Iris pigment epithelial cell (primary cell): ENCODE results near the gene PDIA4.
"Not testable (repeated sequence)": the region's sequence is repeated elsewhere in the genome, so short reads cannot be mapped to it uniquely, and the experiment has no call there.

Experiments
- DNase-seq: peaks from one replicate; pipeline ENCODE4 v3.0.0-alpha.2; 2011; ENCODE audit warnings: low read depth

The PDIA4 gene

DNA sequence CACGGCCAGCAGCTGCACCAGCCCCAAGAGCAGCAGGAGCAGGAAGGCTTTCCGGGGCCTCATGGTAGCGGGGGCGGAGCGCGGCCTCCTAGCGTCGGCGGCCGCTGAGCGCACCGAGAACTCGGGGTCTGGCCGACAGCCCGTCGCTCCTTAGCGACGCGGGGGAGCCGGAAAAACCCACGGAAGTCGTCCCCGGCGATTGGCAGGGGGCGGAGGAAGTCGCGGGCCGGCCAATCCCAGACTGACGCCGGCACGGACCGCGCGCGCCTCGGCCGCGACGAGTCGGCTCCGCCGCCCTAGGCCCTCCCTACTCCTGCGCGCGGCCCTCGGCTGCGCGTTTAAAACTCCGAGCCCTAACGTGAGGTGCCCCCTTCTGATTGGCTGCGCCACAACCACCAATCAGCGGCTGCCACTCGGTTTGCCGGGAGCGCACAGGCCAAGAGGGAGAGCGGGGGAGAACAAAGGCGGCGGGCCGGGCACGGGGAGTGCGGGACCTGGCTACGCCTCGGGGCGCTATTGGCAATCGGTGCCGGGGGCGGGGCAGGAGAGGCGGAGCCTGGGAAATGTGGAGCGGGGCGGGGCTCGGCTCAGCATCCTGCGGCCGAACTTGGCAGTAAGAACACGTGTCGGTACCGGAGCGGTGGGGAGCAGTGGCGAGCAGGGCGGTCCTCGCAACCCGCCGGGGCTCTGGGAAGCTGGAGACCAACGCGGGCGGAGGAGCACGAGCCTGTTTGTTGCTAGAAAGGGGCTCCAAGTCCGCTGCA, at the start of gene PDIA4:
Gene PDIA4, minus strand, starts transcription at position 160 of the 764 bp plus-strand sequence. Its CDS starts 97 bp downstream, at position 63.
- DNase-seq: peak; percentile 100

DNA sequence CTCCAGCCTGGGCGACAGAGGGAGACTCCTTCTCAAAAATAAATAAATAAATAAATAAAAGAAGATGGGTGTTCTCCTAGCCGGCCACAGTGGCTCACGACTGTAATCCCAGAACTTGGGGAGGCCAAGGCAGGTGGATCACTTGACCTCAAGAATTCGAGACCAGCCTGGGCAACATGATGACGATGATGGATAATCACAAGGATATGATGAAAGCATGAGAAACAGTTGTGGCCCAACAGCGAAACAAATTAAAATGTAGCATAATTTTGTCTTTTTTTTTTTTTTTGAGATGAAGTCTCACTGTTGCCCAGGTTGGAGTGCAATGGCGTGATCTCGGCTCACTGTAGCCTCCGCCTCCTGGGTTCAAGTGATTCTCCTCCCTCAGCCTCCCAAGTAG, 49.3 kb upstream of the PDIA4 start:
- DNase-seq: no peak

- no peak for DNase-seq
These were observed 47.0 kb upstream of the PDIA4 start for GRCh38 chr7:149075286-149075685.

DNA sequence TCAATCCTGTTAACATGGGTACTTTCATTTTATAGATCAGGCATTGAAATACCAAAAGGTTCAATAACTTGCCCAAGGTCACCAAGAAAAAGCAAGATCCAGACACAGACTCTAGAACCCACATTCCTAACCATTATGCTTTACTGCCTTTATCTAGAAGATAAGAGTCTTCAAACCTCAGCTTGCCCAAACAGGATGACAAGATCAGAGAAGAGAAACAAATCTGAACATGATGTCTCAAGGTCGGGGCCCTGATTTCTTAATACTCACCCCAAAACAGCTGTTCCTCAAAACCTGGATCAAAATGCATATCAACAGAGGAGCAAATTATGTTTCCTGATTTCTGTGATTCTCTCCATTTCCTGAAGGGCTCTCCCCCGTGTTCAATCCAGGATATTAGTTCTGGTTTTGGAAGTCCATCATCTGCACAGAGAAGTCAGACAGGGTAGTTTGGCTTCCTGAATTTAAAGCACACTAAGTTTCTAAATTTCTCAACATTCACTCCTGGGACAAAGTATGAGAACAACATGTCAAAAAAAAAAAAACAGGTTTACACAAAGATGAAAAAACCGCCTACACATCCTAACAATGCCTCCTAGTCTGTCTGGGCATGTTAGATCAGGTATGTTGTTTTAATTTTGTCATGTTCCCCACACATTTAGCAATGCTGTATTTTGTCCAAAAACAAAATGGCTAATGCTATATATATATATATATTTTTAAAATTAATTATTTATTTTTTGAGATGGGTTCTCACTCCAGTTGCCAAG, 46.0 kb upstream of the PDIA4 start:
- DNase-seq: no peak

GRCh38 chr7:149072438-149072775, 44.1 kb upstream of the PDIA4 start:
- DNase-seq: no peak

DNA sequence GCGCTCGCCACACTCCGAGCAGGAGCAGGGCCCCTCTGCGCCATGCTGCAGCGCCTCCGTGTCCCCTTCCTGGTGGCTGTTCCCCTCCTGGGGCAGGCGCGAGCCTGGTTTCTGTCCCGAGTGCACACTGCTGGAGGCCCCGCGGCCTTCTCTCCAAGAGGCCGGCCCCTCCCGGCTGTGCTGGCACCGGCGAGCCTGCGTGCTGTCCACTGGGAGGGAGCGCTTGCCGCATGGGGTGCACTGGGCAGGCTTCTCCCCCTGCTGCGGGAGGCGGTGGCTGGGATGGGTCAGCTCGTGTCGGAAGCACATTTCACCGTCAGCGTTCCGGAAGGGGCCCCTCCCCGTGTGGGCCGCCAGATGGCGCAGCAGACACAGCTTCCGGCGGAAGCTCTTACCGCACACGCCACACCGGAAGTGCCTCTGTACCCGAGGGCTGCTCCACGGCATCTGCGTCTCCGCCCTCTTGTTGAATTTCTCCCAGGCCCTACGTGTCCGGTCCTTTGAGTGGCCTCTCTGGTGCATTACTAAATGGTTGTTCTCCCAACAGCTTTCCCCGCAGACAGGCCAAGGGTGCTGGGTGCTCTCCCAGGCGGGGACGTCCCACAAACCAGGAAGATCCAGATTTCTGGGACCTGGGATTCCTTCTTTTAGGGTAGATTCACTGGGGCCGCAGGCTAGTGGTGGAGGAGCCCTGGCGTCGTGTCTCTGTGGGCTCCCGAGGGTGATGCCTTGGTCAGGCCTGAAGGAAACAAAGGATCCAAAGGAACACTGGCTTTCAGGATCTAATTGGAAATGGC, 43.5 kb upstream of the PDIA4 start:
- DNase-seq: no peak

DNA sequence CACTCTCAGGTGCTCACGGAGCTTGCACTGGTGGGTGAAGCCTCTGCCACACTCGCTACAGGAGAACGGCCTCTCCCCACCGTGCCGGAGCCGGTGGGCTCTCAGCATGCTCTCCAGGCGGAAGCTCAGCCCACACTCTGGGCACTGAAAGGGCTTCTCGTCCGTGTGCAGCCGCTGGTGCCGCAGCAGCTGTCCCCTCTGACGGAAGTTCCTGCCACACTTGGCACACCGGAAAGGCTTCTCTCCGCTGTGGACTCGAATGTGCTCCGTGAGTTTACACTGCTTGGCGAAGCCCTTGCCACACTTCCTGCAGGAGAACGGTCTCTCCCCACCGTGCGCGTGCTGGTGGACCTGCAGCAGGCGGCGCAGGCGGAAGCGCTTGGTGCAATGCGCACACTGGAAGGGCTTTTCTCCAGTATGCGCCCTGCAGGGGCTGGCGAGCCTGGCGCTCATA, 42.9 kb upstream of the PDIA4 start:
- no peak for DNase-seq

GRCh38 chr7:149070372-149071125, 42.2 kb upstream of the PDIA4 start:
- DNase-seq: no peak

- no peak for DNase-seq
These were observed 39.6 kb upstream of the PDIA4 start for GRCh38 chr7:149067869-149068268.

GRCh38 chr7:149063476-149063875, 35.2 kb upstream of the PDIA4 start:
- DNase-seq: no peak

- not testable (repeated sequence) for DNase-seq
These were observed 34.1 kb upstream of the PDIA4 start for GRCh38 chr7:149062217-149062899.

- peak; percentile 59 for DNase-seq
These were observed 31.9 kb upstream of the PDIA4 start for GRCh38 chr7:149060156-149060555.

DNA sequence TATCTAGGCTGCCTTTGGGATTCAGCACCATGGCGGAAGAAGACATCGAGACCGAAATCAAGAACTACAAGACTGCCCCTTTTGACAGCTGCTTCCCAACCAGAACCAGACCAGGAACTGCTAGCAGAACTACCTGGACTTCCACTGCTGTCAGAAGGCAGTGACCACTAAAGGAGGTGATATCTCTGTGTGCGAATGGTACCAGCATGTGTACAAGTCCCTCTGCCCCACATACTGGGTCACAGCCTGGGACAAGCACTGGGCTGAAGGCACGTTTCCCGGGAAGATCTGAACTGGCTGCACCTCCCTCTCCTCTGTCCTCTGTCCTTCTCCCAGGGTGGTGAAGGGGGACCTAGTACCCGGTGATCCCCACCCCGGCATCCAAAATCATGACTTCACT, 25.6 kb upstream of the PDIA4 start:
- DNase-seq: no peak

GRCh38 chr7:149053384-149053783, 25.1 kb upstream of the PDIA4 start:
- no peak for DNase-seq

GRCh38 chr7:149050941-149051340, 22.6 kb upstream of the PDIA4 start:
- peak; percentile 63 for DNase-seq

- no peak for DNase-seq
These were observed 20.5 kb upstream of the PDIA4 start for GRCh38 chr7:149048805-149049204.

- no peak for DNase-seq
These were observed 18.1 kb upstream of the PDIA4 start for GRCh38 chr7:149046416-149046815.

DNA sequence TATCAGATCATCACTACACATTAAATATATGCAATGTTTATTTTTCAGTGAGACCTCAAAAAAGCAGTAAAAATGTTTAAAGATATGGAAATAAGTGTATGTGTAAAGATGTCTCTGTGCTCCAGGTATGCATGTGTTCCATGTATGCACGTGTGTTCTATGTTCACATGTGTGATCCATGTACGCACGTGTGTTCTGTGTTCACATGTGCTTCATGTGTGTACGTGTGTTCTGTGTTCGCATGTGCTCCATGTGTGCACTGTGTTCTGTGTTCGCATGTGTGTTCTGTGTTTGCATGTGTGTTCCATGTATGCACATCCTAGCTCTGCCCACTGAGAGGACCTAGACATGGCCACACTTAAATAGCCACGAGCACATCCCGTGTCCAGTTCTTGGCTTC, 15.6 kb upstream of the PDIA4 start:
- DNase-seq: no peak

DNA sequence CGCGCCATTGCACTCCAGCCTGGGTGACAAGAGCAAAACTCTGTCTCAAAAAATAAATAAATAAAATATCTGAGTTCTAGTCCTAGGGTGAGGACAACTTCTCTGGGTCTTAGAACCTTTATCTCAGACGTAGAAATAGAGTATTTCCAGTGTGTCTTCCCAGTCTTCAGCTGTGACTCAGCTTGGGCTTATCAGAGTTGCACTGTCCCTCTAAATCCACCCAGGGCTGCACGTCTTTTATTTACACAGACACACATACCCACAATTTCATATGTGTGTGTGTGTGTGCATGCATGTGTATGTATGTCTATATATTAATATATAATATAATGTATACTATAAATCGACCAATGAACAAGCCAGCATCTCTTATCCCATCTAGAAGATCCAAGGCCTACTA, 13.0 kb upstream of the PDIA4 start:
- DNase-seq: no peak

- not testable (repeated sequence) for DNase-seq
These were observed 10.3 kb upstream of the PDIA4 start for GRCh38 chr7:149038641-149039040.

DNA sequence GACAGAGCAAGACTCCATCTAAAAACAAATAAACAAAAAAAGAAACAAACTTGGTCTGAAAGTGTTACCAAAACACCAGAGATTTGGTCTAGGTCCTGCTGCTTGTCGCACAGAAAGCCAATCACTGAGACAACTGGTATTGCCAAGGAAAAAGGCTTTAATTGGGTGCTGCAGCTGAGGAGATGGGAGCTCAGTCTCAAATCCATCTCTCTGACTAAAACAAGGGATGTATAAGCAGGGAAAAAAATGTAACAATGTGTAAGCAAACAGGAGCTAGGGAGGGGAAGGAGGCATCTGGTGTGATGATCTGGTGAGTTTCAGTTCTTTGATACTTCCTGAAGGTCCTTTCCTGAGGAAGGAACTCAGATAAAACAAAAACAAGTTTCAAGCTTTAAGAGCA, 8.4 kb upstream of the PDIA4 start:
- no peak for DNase-seq
